MM.1S (cell line): ENCODE results near the gene COL18A1.

Source experiments
- DNase-seq: peaks from one replicate; pipeline ENCODE4 v3.0.0-alpha.2; 2015
- H2AFZ ChIP-seq: fragments of 300-600 bp; sonication (generic); 2 replicates; pipeline ENCODE4 v1.6.0; 2016; ENCODE audit warnings: antibody characterized with exemption, low read length
- H3F3A ChIP-seq: fragments of 300-600 bp; sonication (generic); 2 replicates; pipeline ENCODE4 v1.6.1; 2016; ENCODE audit warnings: mild to moderate bottlenecking, antibody characterized with exemption, low read length, moderate library complexity, mixed read lengths; ENCODE audit not compliant: insufficient read depth
- H3K27ac ChIP-seq: fragments of 300-600 bp; sonication (generic); 2 replicates; pipeline ENCODE4 v1.5.1; 2016; ENCODE audit warnings: mild to moderate bottlenecking, low read length
- H3K27me3 ChIP-seq: fragments of 300-600 bp; sonication (generic); replicated peaks from 2 replicates; pipeline ENCODE4 v1.6.0; 2016; ENCODE audit warnings: low read length; ENCODE audit not compliant: insufficient read depth
- H3K36me3 ChIP-seq: fragments of 300-600 bp; sonication (generic); replicated peaks from 2 replicates; pipeline ENCODE4 v1.6.1; 2016; ENCODE audit warnings: mild to moderate bottlenecking, low read length, mixed read lengths; ENCODE audit not compliant: insufficient read depth
- H3K4me1 ChIP-seq: fragments of 300-600 bp; sonication (generic); 2 replicates; pipeline ENCODE4 v1.6.1; 2016; ENCODE audit warnings: low read length, mixed read lengths
- H3K4me2 ChIP-seq: fragments of 300-600 bp; sonication (generic); 2 replicates; pipeline ENCODE4 v1.6.0; 2016; ENCODE audit warnings: low read depth, low read length
- H3K4me3 ChIP-seq: fragments of 300-600 bp; sonication (generic); 2 replicates; pipeline ENCODE4 v1.5.1; 2016; ENCODE audit warnings: low read length, mixed read lengths
- H3K79me2 ChIP-seq: fragments of 300-600 bp; sonication (generic); 2 replicates; pipeline ENCODE4 v1.6.1; 2016; ENCODE audit warnings: mixed run types, low read length, mixed read lengths
- H3K9ac ChIP-seq: fragments of 300-600 bp; sonication (generic); 2 replicates; pipeline ENCODE4 v1.6.1; 2016; ENCODE audit warnings: low read length, mixed read lengths
- H3K9me2 ChIP-seq: fragments of 300-600 bp; sonication (generic); replicated peaks from 2 replicates; pipeline ENCODE4 v1.6.1; 2016; ENCODE audit warnings: mild to moderate bottlenecking, low read length, mixed read lengths; ENCODE audit not compliant: insufficient read depth
- H3K9me3 ChIP-seq: fragments of 300-600 bp; sonication (generic); replicated peaks from 2 replicates; pipeline ENCODE4 v1.6.1; 2016; ENCODE audit warnings: mild to moderate bottlenecking, low read length, mixed read lengths; ENCODE audit not compliant: insufficient read depth
- H4K20me1 ChIP-seq: fragments of 300-600 bp; sonication (generic); 2 replicates; pipeline ENCODE4 v1.6.1; 2016; ENCODE audit warnings: mild to moderate bottlenecking, low read length, moderate library complexity, mixed read lengths; ENCODE audit not compliant: insufficient read depth
- CTCF ChIP-seq: fragments of 300-600 bp; sonication (generic); IDR thresholded peaks from 2 replicates; pipeline ENCODE4 v1.5.1; 2016; ENCODE audit warnings: antibody characterized with exemption, low read length, mixed read lengths
- EZH2 ChIP-seq: fragments of 300-600 bp; sonication (generic); optimal IDR thresholded peaks from 2 replicates; pipeline ENCODE3; 2017; ENCODE audit warnings: low read depth, mild to moderate bottlenecking, antibody characterized with exemption, low read length, mixed read lengths
- EZH2phosphoT487 ChIP-seq: fragments of 300-600 bp; sonication (generic); IDR thresholded peaks from 2 replicates; pipeline ENCODE4 v1.6.1; 2018; ENCODE audit warnings: antibody characterized with exemption, low read length

The COL18A1 gene

GRCh38 chr21:45381036-45381787, 23.8 kb upstream of the COL18A1 start:
- H3K4me3 ChIP-seq: no peak overlapping the region
- no peaks in the 10 kb centered on the region for H3K9me3 ChIP-seq
- H3K4me1 ChIP-seq: no peaks in the 10 kb centered on the region
- H4K20me1 ChIP-seq: no peaks in the 10 kb centered on the region
- H3K79me2 ChIP-seq: no peaks in the 10 kb centered on the region
- H3K9ac ChIP-seq: no peak overlapping the region
- H2AFZ ChIP-seq: no peak overlapping the region
- H3K27me3 ChIP-seq: peaks cover 59% of the 10 kb centered on the region
- TF ChIP-seq CTCF (no peak), EZH2 (no peak)
- H3K9me2 ChIP-seq: no peaks in the 10 kb centered on the region
- H3K36me3 ChIP-seq: no peaks in the 10 kb centered on the region
- no peaks in the 10 kb centered on the region for H3F3A ChIP-seq
- H3K4me2 ChIP-seq: no peak overlapping the region
- H3K27ac ChIP-seq: no peak overlapping the region
- no peak for DNase-seq

- Histone ChIP-seq H3K4me1 (no peaks in the 10 kb centered on the region), H3K9ac (no peak overlapping the region), H3K27me3 (peaks cover 68% of the 10 kb centered on the region), H2AFZ (no peak overlapping the region), H3K36me3 (no peaks in the 10 kb centered on the region), H3K4me3 (no peak overlapping the region), H3K79me2 (no peaks in the 10 kb centered on the region), H4K20me1 (no peaks in the 10 kb centered on the region), H3K4me2 (no peak overlapping the region), H3K9me2 (no peaks in the 10 kb centered on the region), H3F3A (no peaks in the 10 kb centered on the region), H3K9me3 (no peaks in the 10 kb centered on the region), H3K27ac (no peak overlapping the region)
- TF ChIP-seq EZH2phosphoT487: no peak; the same call in 1 of the 2 replicates
- no peak for TF ChIP-seq EZH2
- no peak for TF ChIP-seq CTCF
- no peak for DNase-seq
Measured at GRCh38 chr21:45381865-45382696, 22.9 kb upstream of the COL18A1 start.

GRCh38 chr21:45382697-45382997, 22.3 kb upstream of the COL18A1 start:
- no peak overlapping the region for H3K9ac ChIP-seq
- no peak overlapping the region for H3K4me2 ChIP-seq
- H3K9me3 ChIP-seq: no peaks in the 10 kb centered on the region
- TF ChIP-seq CTCF (no peak), EZH2 (peak; percentile 76), EZH2phosphoT487 (no peak)
- H4K20me1 ChIP-seq: no peaks in the 10 kb centered on the region
- H3K27me3 ChIP-seq: peaks cover 74% of the 10 kb centered on the region
- H3K27ac ChIP-seq: no peak overlapping the region
- H3F3A ChIP-seq: no peaks in the 10 kb centered on the region
- no peak overlapping the region for H3K4me3 ChIP-seq
- H3K4me1 ChIP-seq: no peaks in the 10 kb centered on the region
- no peaks in the 10 kb centered on the region for H3K9me2 ChIP-seq
- no peaks in the 10 kb centered on the region for H3K79me2 ChIP-seq
- H3K36me3 ChIP-seq: no peaks in the 10 kb centered on the region
- no peak overlapping the region for H2AFZ ChIP-seq
- no peak for DNase-seq
